Fibroblast of lung (primary cell): ENCODE results near the gene MUC21. TPM values are rescaled to one million over a fixed set of nuclear protein-coding genes. Genes with fewer than 3 reads are reported as not detected.
A peak's percentile ranks its signal among the peaks of the same experiment; 100 is the strongest.

Source experiments
- DNase-seq, 2 donors: peaks; one replicate each; pipeline versions ENCODE4 v3.0.0 to v3.0.0-alpha.2; 2010; ENCODE audit warnings: low read depth in 2 of 2
- H2AFZ ChIP-seq: 2 replicates; pipeline ENCODE4 v1.5.1; 2012; ENCODE audit warnings: low read length, control low read depth, inconsistent platforms
- H3K27ac ChIP-seq: 2 replicates; pipeline ENCODE4 v1.5.1; 2011; ENCODE audit warnings: low read length, control low read depth; ENCODE audit not compliant: insufficient read depth
- H3K27me3 ChIP-seq: 2 replicates; pipeline ENCODE4 v1.5.1; 2011; ENCODE audit warnings: mild to moderate bottlenecking, low read length; ENCODE audit not compliant: control insufficient read depth, insufficient read depth
- H3K36me3 ChIP-seq: 2 replicates; pipeline ENCODE4 v1.5.1; 2011; ENCODE audit warnings: low read length; ENCODE audit not compliant: control insufficient read depth, insufficient read depth
- H3K4me1 ChIP-seq: 2 replicates; pipeline ENCODE4 v1.5.1; 2011; ENCODE audit warnings: low read length; ENCODE audit not compliant: control insufficient read depth, insufficient read depth; ENCODE audit errors: extremely low read depth
- H3K4me2 ChIP-seq: 2 replicates; pipeline ENCODE4 v1.5.1; 2011; ENCODE audit warnings: low read length, control low read depth; ENCODE audit not compliant: insufficient read depth; ENCODE audit errors: extremely low read depth
- H3K4me3 ChIP-seq, 4 experiments: fragments of 200-600 bp in 1 of 4; sonication (generic) in 1 of 4; replicated peaks in 1 of 4; 2 replicates each; pipeline ENCODE4 v1.5.1; 2011 to 2016; ENCODE audit warnings: low read length in 4 of 4, low read depth in 3 of 4, mild to moderate bottlenecking in 3 of 4, control low read depth in 2 of 4, inconsistent platforms in 1 of 4, mixed read lengths in 1 of 4; ENCODE audit not compliant: insufficient read depth in 1 of 4; ENCODE audit errors: control extremely low read depth in 1 of 4
- H3K79me2 ChIP-seq: 2 replicates; pipeline ENCODE4 v1.5.1; 2012; ENCODE audit warnings: mild to moderate bottlenecking, low read length, inconsistent platforms; ENCODE audit not compliant: control insufficient read depth, insufficient read depth
- H3K9ac ChIP-seq: 2 replicates; pipeline ENCODE4 v1.5.1; 2011; ENCODE audit warnings: mild to moderate bottlenecking, low read length, control low read depth; ENCODE audit not compliant: insufficient read depth
- H3K9me3 ChIP-seq: 2 replicates; pipeline ENCODE4 v1.5.1; 2012; ENCODE audit warnings: low read depth, low read length; ENCODE audit not compliant: control insufficient read depth, insufficient read depth
- H4K20me1 ChIP-seq: 2 replicates; pipeline ENCODE4 v1.5.1; 2011; ENCODE audit warnings: low read length; ENCODE audit not compliant: control insufficient read depth, insufficient read depth; ENCODE audit errors: extremely low read depth
- EZH2 ChIP-seq: IDR thresholded peaks from 2 replicates; pipeline ENCODE4 v1.5.1; 2012; ENCODE audit warnings: low read length, control low read depth, mild to moderate bottlenecking; ENCODE audit errors: missing control alignments
- polyA plus RNA-seq, 2 donors: library from polyadenylated mRNA; depleted of rRNA in 1 of 2; stranded (reverse) in 1 of 2; unstranded in 1 of 2; fragments of >200 nt; gene quantifications; 2 replicates each; pipeline ENCODE4 v1.2.1, GENCODE V29; 2011 to 2012; ENCODE audit warnings: missing spikeins in 1 of 2
- total RNA-seq: library from RNA; depleted of rRNA; stranded (reverse); fragments of >200 nt; gene quantifications from 2 replicates; pipeline ENCODE4 v1.2.1, GENCODE V29; 2014
- TF ChIP-seq, protein P1 (sequence below), 2 donors: IDR thresholded peaks in 1 of 2; conservative IDR thresholded peaks in 1 of 2; 1 replicate in 1 of 2; 2 replicates in 1 of 2; pipeline ENCODE4 v1.5.1; 2011 to 2012; ENCODE audit warnings: low read length in 2 of 2, control low read depth in 1 of 2, inconsistent platforms in 1 of 2, low read depth in 1 of 2, mild to moderate bottlenecking in 1 of 2

Gene MUC21
- total and polyA plus RNA-seq, 2 donors (not counting 1 experiment from before 2014, with no cell fraction given), result not detected

DNA sequence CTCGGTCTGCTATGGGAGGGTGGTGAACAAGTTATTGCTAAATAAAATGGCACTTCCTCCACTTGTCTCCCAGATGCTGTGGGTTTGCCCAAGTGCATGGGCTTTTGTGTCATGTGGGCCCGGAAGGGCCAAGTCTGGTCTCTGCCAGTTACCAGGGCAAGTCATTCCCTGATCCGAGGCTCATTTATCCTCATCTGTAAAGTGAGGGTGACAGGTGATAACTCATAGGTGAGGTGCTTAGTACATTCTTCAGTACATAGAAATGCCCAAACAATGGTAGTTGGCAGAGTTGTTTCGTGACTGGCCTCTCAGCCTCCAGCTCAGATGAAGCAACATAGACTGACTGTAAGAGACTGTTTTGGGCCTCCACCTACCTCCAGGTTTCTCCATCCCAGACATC, 44.8 kb upstream of the MUC21 start:
- Histone ChIP-seq H3K27ac (no peak overlapping the region), H2AFZ (no peak overlapping the region), H3K9me3 (no peaks in the 10 kb centered on the region), H3K36me3 (no peaks in the 10 kb centered on the region), H3K4me3 (no peak overlapping the region), H4K20me1 (no peaks in the 10 kb centered on the region), H3K4me2 (no peak overlapping the region), H3K4me1 (peaks cover 4% of the 10 kb centered on the region), H3K9ac (no peak overlapping the region), H3K79me2 (no peaks in the 10 kb centered on the region), H3K27me3 (peaks cover 14% of the 10 kb centered on the region)
- DNase-seq, result no peak
- TF ChIP-seq, protein P1, sequence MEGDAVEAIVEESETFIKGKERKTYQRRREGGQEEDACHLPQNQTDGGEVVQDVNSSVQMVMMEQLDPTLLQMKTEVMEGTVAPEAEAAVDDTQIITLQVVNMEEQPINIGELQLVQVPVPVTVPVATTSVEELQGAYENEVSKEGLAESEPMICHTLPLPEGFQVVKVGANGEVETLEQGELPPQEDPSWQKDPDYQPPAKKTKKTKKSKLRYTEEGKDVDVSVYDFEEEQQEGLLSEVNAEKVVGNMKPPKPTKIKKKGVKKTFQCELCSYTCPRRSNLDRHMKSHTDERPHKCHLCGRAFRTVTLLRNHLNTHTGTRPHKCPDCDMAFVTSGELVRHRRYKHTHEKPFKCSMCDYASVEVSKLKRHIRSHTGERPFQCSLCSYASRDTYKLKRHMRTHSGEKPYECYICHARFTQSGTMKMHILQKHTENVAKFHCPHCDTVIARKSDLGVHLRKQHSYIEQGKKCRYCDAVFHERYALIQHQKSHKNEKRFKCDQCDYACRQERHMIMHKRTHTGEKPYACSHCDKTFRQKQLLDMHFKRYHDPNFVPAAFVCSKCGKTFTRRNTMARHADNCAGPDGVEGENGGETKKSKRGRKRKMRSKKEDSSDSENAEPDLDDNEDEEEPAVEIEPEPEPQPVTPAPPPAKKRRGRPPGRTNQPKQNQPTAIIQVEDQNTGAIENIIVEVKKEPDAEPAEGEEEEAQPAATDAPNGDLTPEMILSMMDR (conservative IDR thresholded peaks at IDR 0.05 in 1 of 2, IDR thresholded peaks at IDR 0.05 in 1 of 2; ENCODE audit: low read depth in 1 of 2, low read length in 2 of 2), result no peak
- TF ChIP-seq EZH2, result peak; percentile 30

DNA sequence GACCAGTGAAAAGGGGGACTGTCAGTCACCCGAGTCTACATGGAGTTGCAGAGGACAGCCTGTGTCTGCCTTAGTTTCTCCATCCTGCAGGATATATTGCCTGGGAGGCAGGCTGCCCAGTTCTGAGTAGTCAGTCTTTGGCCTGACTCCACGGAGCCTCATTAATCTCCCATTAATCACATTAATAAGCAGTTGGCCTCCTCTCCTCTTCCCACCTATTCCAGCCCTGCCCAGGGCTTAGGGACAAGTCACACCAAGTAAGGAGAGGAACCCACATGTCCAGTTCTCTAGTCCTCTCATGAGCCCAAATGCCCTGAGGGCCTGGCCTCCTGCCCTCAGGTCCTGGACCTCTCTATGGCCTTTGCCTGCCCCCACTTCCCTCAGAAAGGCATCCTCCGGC, 44.0 kb upstream of the MUC21 start:
- H3K79me2 ChIP-seq, result no peaks in the 10 kb centered on the region
- TF ChIP-seq, protein P1 (conservative IDR thresholded peaks at IDR 0.05 in 1 of 2, IDR thresholded peaks at IDR 0.05 in 1 of 2; ENCODE audit: low read depth in 1 of 2, low read length in 2 of 2), result no peak
- TF ChIP-seq EZH2, result no peak
- H3K9ac ChIP-seq, result no peak overlapping the region
- no peaks in the 10 kb centered on the region for H3K9me3 ChIP-seq
- no peak overlapping the region for H3K4me2 ChIP-seq
- H3K4me1 ChIP-seq, result peaks cover 4% of the 10 kb centered on the region
- H3K4me3 ChIP-seq, result no peak overlapping the region
- H3K36me3 ChIP-seq, result no peaks in the 10 kb centered on the region
- no peaks in the 10 kb centered on the region for H4K20me1 ChIP-seq
- no peak overlapping the region for H3K27ac ChIP-seq
- H3K27me3 ChIP-seq, result peaks cover 14% of the 10 kb centered on the region
- no peak overlapping the region for H2AFZ ChIP-seq
- peak in 1 of 2 donors; percentile 48 for DNase-seq

DNA sequence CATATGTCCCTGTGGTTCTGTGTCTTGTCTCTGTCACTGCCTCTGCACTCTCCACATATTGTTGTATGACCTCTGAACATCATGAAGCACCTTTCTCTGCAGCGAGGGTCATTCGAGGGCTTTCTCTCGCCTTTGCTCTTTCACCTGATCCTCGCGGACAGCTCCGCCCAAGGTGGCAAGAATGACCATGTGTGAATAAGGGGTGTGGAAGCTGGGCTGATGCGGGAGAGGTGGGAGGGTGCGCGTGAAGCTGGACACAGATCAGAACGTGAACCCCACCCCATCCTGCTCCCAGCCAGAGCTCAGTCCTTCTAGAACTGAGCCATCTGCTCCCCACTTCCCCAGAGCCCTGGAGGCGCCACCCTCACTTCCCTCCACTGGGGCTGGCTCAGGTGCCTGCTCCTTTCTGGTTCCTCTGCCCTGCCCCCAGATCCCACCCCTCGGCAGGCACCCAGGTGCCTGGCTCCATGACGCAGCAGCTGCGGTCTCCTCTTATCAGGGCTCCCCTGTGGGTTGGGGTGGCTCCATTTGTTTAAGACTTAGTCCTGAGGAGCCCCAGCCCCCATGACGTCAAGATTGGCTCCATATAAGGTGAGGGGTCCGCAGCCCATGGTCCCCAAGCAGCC, 43.0 kb upstream of the MUC21 start, which contains the start of gene MUCL3:
Gene MUCL3 (plus strand): TSS at position 613 of the 626 bp plus-strand sequence. CDS start 27 bp downstream, outside the sequence.
- no peaks in the 10 kb centered on the region for H3K79me2 ChIP-seq
- TF ChIP-seq, protein P1 (conservative IDR thresholded peaks at IDR 0.05 in 1 of 2, IDR thresholded peaks at IDR 0.05 in 1 of 2; ENCODE audit: low read depth in 1 of 2, low read length in 2 of 2), result no peak
- no peak for TF ChIP-seq EZH2
- H3K4me2 ChIP-seq, result no peak within 1 kb of the TSS
- H3K4me3 ChIP-seq, result no peak within 1 kb of the TSS
- no peaks in the 10 kb centered on the region for H3K36me3 ChIP-seq
- no peak for DNase-seq
- H2AFZ ChIP-seq, result no peak within 1 kb of the TSS
- no peaks in the 10 kb centered on the region for H4K20me1 ChIP-seq
- no peak within 1 kb of the TSS for H3K9ac ChIP-seq
- H3K9me3 ChIP-seq, result no peaks in the 10 kb centered on the region
- H3K27me3 ChIP-seq, result peaks cover 15% of the 10 kb centered on the region
- H3K4me1 ChIP-seq, result peaks cover 4% of the 10 kb centered on the region
- no peak within 1 kb of the TSS for H3K27ac ChIP-seq
